IMR-90 (cell line): ENCODE data around the gene RIMS1.

Source experiments
- BHLHE40 ChIP-seq: fragments of 150-350 bp; IDR thresholded peaks from 2 replicates; pipeline ENCODE4 v1.6.1; 2016; ENCODE audit warnings: mild to moderate bottlenecking, low read depth, low read length
- POLR2A ChIP-seq: IDR thresholded peaks from 2 replicates; pipeline ENCODE4 v1.6.1; 2012; ENCODE audit warnings: mild to moderate bottlenecking, low read depth, low read length
- RAD21 ChIP-seq: IDR thresholded peaks from 2 replicates; pipeline ENCODE4 v1.6.1; 2012; ENCODE audit warnings: low read length, improper control_type of control experiment
- USF2 ChIP-seq: fragments of 150-350 bp; IDR thresholded peaks from 2 replicates; pipeline ENCODE4 v1.6.1; 2017; ENCODE audit warnings: mild to moderate bottlenecking, antibody characterized with exemption, low read length, low read depth

DNA sequence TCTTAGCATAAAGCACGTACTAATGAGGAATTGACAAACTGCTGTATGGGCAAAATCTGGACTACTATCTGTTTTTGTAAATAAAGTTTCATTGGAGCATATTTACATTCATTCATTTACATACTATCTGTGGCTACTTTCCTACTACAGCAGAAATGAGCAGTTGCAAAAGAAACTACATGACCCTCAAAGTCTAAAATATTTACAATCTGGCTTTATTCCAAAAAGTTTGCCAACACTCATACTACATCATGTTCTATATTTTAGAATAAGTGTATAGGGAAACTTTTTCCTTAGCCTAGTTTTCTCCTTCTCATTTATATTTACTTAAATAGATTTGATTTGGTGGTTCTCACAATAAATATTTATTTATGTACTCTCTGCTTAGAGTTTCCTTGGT, 208.2 kb downstream of the RIMS1 start:
- TF ChIP-seq POLR2A (no peak), BHLHE40 (no peak), RAD21 (no peak), USF2 (no peak)
